K562 (cell line): ENCODE results near the gene HAS3. TPM values are rescaled to one million over a fixed set of nuclear protein-coding genes. Genes with fewer than 3 reads are reported as not detected.

Experiments
- CBX2 ChIP-seq: fragments of 200-600 bp; sonication (generic); IDR thresholded peaks from one replicate; pipeline ENCODE4 v1.6.1; 2012; ENCODE audit warnings: mild to moderate bottlenecking, low read length, inconsistent platforms; ENCODE audit not compliant: insufficient read depth, poor library complexity, severe bottlenecking
- CHD7 ChIP-seq: fragments of 200-600 bp; sonication (generic); IDR thresholded peaks from one replicate; pipeline ENCODE4 v1.6.1; 2012; ENCODE audit warnings: mild to moderate bottlenecking, low read depth, low read length, inconsistent platforms
- DIDO1 ChIP-seq: fragments of 450-650 bp; IDR thresholded peaks from 2 replicates; pipeline ENCODE4 v1.6.1; 2016; ENCODE audit warnings: low read depth, missing biosample characterization, missing genetic modification characterization
- EGR1 ChIP-seq: fragments of 450-650 bp; conservative IDR thresholded peaks from 2 replicates; pipeline ENCODE4 v1.6.1; 2017; ENCODE audit warnings: mild to moderate bottlenecking
- FOS ChIP-seq: IDR thresholded peaks from 3 replicates; pipeline ENCODE4 v1.6.1; 2011; ENCODE audit not compliant: insufficient read length; ENCODE audit errors: extremely low read depth
- HEY1 ChIP-seq: fragments of 250-450 bp; sonication (Bioruptor Pico); IDR thresholded peaks from 2 replicates; pipeline ENCODE4 v1.5.0; 2020; ENCODE audit warnings: mild to moderate bottlenecking, moderate library complexity, borderline replicate concordance
- MBD2 ChIP-seq: sonication (generic); IDR thresholded peaks from 2 replicates; pipeline ENCODE4 v1.6.1; 2016; ENCODE audit warnings: low read depth, borderline replicate concordance
- MEF2D ChIP-seq: conservative IDR thresholded peaks from 2 replicates; pipeline ENCODE4 v1.6.1; 2016; ENCODE audit warnings: low read depth, missing genetic modification characterization, missing compliant biosample characterization
- MIER1 ChIP-seq: fragments of 450-650 bp; IDR thresholded peaks from 2 replicates; pipeline ENCODE4 v1.6.1; 2016; ENCODE audit warnings: antibody characterized with exemption, mild to moderate bottlenecking, low read depth
- MYNN ChIP-seq, 2 experiments: sonication (generic); formaldehyde crosslinking in 1 of 2; IDR thresholded peaks; 2 replicates each; pipeline versions ENCODE4 v1.5.0 to v1.6.1; 2016 to 2020; ENCODE audit warnings: antibody characterized with exemption in 1 of 2, missing genetic modification reagents in 1 of 2
- NRF1 ChIP-seq, 2 experiments: fragments of 450-650 bp; IDR thresholded peaks in 1 of 2; conservative IDR thresholded peaks in 1 of 2; 2 replicates each; pipeline ENCODE4 v1.6.1; 2014; ENCODE audit warnings: mild to moderate bottlenecking in 2 of 2
- POLR3G ChIP-seq: IDR thresholded peaks from 2 replicates; pipeline ENCODE4 v1.6.1; 2011; ENCODE audit not compliant: insufficient read length, insufficient replicate concordance; ENCODE audit errors: extremely low read depth
- SMAD4 ChIP-seq: fragments of 250-450 bp; sonication (Bioruptor Pico); conservative IDR thresholded peaks from 2 replicates; pipeline ENCODE4 v1.8.0; 2021; ENCODE audit warnings: inconsistent platforms, mild to moderate bottlenecking, moderate library complexity
- ZC3H11A ChIP-seq: IDR thresholded peaks from 2 replicates; pipeline ENCODE4 v1.6.1; 2012; ENCODE audit warnings: low read depth, low read length, improper control_type of control experiment
- ZNF134 ChIP-seq: fragments of 250-450 bp; sonication (Bioruptor Pico); conservative IDR thresholded peaks from 2 replicates; pipeline ENCODE4 v1.4.0; 2020
- polyA plus RNA-seq, 8 experiments: library from polyadenylated mRNA; depleted of rRNA in 4 of 8; stranded (reverse) in 5 of 8; unstranded in 3 of 8; fragments of >200 nt; fragmentation: Nextera tagmentation in 2 of 8; fragmentation: Illumina TruSeq in 1 of 8; extraction: Ambion mirVana in 2 of 8; extraction: Trizol in 1 of 8; gene quantifications; 2 replicates each; pipeline versions ENCODE4 v1.2.1 to v1.2.3, GENCODE V29; 2011 to 2014; ENCODE audit warnings: inconsistent platforms in 1 of 8, missing spikeins in 1 of 8
- total RNA-seq, 7 experiments: library from RNA; depleted of rRNA in 6 of 7; stranded (reverse); fragments of >200 nt in 6 of 7; fragmentation: Illumina TruSeq in 2 of 7; extraction: Trizol in 2 of 7; gene quantifications; 2 replicates each; pipeline versions ENCODE4 v1.2.1 to v1.2.3, GENCODE V29; 2011 to 2021; ENCODE audit warnings: low replicate concordance in 1 of 7
- TF ChIP-seq, protein P1 (sequence below): sonication (generic); IDR thresholded peaks from 2 replicates; pipeline ENCODE4 v1.6.1; 2016

Gene HAS3
- total and polyA plus RNA-seq, 9 of the 15 experiments (the other 6 are each of a cell fraction or from before 2014, with no cell fraction given) = 0.04 to 0.33 (median 0.13) TPM; not detected in 1

- TF ChIP-seq CHD7 = no peak
- TF ChIP-seq MEF2D (tag) = no peak
- TF ChIP-seq HEY1 = no peak
- TF ChIP-seq, protein P1, sequence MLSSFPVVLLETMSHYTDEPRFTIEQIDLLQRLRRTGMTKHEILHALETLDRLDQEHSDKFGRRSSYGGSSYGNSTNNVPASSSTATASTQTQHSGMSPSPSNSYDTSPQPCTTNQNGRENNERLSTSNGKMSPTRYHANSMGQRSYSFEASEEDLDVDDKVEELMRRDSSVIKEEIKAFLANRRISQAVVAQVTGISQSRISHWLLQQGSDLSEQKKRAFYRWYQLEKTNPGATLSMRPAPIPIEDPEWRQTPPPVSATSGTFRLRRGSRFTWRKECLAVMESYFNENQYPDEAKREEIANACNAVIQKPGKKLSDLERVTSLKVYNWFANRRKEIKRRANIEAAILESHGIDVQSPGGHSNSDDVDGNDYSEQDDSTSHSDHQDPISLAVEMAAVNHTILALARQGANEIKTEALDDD = no peak
- TF ChIP-seq DIDO1 = no peak
- no peak for TF ChIP-seq SMAD4 (CRISPR knock-in tag)
- no peak for TF ChIP-seq MIER1
- TF ChIP-seq ZNF134 (CRISPR knock-in tag) = no peak
- peak; percentile 96 for TF ChIP-seq EGR1
- TF ChIP-seq CBX2 = no peak
- no peak for TF ChIP-seq POLR3G
- no peak for TF ChIP-seq NRF1 (conservative IDR thresholded peaks at IDR 0.05 in 1 of 2, IDR thresholded peaks at IDR 0.05 in 1 of 2)
- no peak for TF ChIP-seq MBD2
- TF ChIP-seq ZC3H11A = no peak
- no peak for TF ChIP-seq FOS
- no peak; the same call in 1 of the 2 replicates for TF ChIP-seq MYNN (IDR thresholded peaks at IDR 0.05)
- TF ChIP-seq MYNN (CRISPR knock-in tag; IDR thresholded peaks at IDR 0.05) = no peak
Observed at GRCh38 chr16:69131839-69132423, 26.5 kb downstream of the HAS3 start (continued).
